Spleen (tissue), 11 donors: ENCODE measurements around the gene PLA2G2F. TPM values are rescaled to one million over a fixed set of nuclear protein-coding genes. Genes with fewer than 3 reads are reported as not detected.

Experiments
- DNase-seq: peaks from one replicate; pipeline ENCODE4 v3.0.0-alpha.2; 2020
- H3K27ac ChIP-seq, 8 donors: fragments of 200-600 bp; sonication (generic) in 7 of 8; 1 replicate in 4 of 8; 2 replicates in 4 of 8; pipeline versions ENCODE4 v1.5.0 to v1.8.0; 2016 to 2021; ENCODE audit warnings: inconsistent platforms in 4 of 8, mild to moderate bottlenecking in 4 of 8, moderate library complexity in 1 of 8
- H3K27me3 ChIP-seq, 7 donors: fragments of 200-600 bp; sonication (generic) in 6 of 7; replicated peaks in 1 of 7; 1 replicate in 4 of 7; 2 replicates in 3 of 7; pipeline versions ENCODE4 v1.5.0 to v1.8.0; 2016 to 2021; ENCODE audit warnings: inconsistent platforms in 3 of 7, mild to moderate bottlenecking in 1 of 7
- H3K36me3 ChIP-seq, 6 donors: fragments of 200-600 bp; sonication (generic) in 5 of 6; 1 replicate in 4 of 6; 2 replicates in 2 of 6; pipeline versions ENCODE4 v1.5.0 to v1.8.0; 2016 to 2021; ENCODE audit warnings: inconsistent platforms in 2 of 6
- H3K4me1 ChIP-seq, 6 donors: fragments of 200-600 bp; sonication (generic) in 5 of 6; 1 replicate in 3 of 6; 2 replicates in 3 of 6; pipeline versions ENCODE4 v1.5.0 to v1.8.0; 2016 to 2021; ENCODE audit warnings: inconsistent platforms in 3 of 6
- H3K4me3 ChIP-seq, 8 donors: fragments of 200-600 bp; sonication (generic) in 7 of 8; 1 replicate in 4 of 8; 2 replicates in 4 of 8; pipeline versions ENCODE4 v1.5.0 to v1.8.0; 2016 to 2021; ENCODE audit warnings: inconsistent platforms in 4 of 8, mild to moderate bottlenecking in 4 of 8, moderate library complexity in 2 of 8
- H3K9me3 ChIP-seq, 8 donors: fragments of 200-600 bp; sonication (generic) in 7 of 8; 1 replicate in 4 of 8; 2 replicates in 4 of 8; pipeline versions ENCODE4 v1.5.0 to v1.8.0; 2016 to 2021; ENCODE audit warnings: inconsistent platforms in 4 of 8
- POLR2A ChIP-seq, 3 donors: fragments of 450-650 bp; IDR thresholded peaks; one replicate each; pipeline ENCODE4 v1.5.1; 2017; ENCODE audit warnings: antibody characterized with exemption in 3 of 3, mild to moderate bottlenecking in 1 of 3
- POLR2AphosphoS5 ChIP-seq, 3 donors: sonication (generic); formaldehyde crosslinking; IDR thresholded peaks; one replicate each; pipeline ENCODE4 v1.5.1; 2017; ENCODE audit warnings: antibody characterized with exemption in 3 of 3
- WGBS, 5 donors: extraction: QIAGEN DNeasy Blood & Tissue Kit in 3 of 5; methylation state at CpG; one replicate each; pipeline versions ENCODE4 v1.1.5 to v1.1.7; 2013 to 2018; 5-methylcytosine and 5-hydroxymethylcytosine counted together
- intact Hi-C: fragments of 100-400 bp; cut with DNase I; formaldehyde crosslinking; loops from one replicate; pipeline ENCODE4 v1.15.0; 2023; ENCODE audit warnings: low total_unique reads
- polyA plus RNA-seq, 3 donors: library from polyadenylated mRNA; stranded (reverse); fragments of 200-250 nt; gene quantifications; one replicate each; pipeline ENCODE4 v1.2.1, GENCODE V29; 2013
- total RNA-seq, 7 donors: library from RNA; depleted of rRNA in 3 of 7; stranded (reverse); fragments of >200 nt in 3 of 7; fragmentation: NEBNext Ultra II Directional in 4 of 7; extraction: Animal tissue kit (Norgen Biotek cat#: 25700) in 4 of 7; gene quantifications; one replicate each; pipeline versions ENCODE4 v1.1.0 to v1.2.1, GENCODE V29; 2016 to 2021
- TF ChIP-seq, protein P1 (sequence below), 11 experiments: fragments of 200-600 bp in 7 of 11; fragments of 450-650 bp in 4 of 11; sonication (generic) in 4 of 11; IDR thresholded peaks in 8 of 11; conservative IDR thresholded peaks in 3 of 11; 1 replicate in 7 of 11; 2 replicates in 4 of 11; pipeline versions ENCODE4 v1.4.0 to v1.8.0; 2016 to 2021; ENCODE audit warnings: antibody characterized with exemption in 11 of 11, inconsistent platforms in 4 of 11, mild to moderate bottlenecking in 1 of 11
- donor health status: healthy with polysubstance abuse.
- donor health status: DM: no; HTN: no; CAD: no; lungs with moderate emphysema.
- donor health status: DM: no; HTN: no; CAD: no.
- donor health status: Bipolar disorder and iron deficiency.
- donor health status: healthy.
- donor health status: DM: no; HTN: no; CAD: no.
- donor health status: DM: yes; HTN: yes; CAD: no.

The PLA2G2F gene
- total and polyA plus RNA-seq, 10 donors: not detected

DNA sequence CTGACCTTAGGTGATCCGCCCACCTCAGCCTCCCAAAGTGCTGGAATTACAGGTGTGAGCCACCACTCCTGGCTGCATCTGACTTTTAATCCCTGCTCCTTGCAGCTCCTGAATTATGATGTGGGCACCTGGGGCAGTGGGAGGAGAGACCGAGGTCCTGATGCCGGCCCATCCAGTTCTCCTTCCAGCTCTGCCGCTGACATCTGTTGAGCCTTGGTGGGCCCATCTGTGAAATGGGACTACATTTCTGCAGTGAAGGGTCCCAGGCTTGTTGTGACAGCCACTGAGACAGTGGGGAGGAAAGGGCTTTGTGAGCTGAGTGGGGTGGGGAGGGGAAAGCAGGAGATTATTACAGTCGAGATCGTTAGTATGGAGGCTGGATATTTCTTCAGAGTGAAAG lies 11.8 kb downstream of the PLA2G2F start:
- Histone ChIP-seq H3K36me3 (no peaks in the 10 kb centered on the region), H3K27ac (no peak overlapping the region), H3K4me3 (no peak overlapping the region), H3K27me3 (no peaks in the 10 kb centered on the region), H3K4me1 (peaks cover 3 to 45% (median 30%) of the 10 kb centered on the region in 6 donors), H3K9me3 (no peaks in the 10 kb centered on the region)
- TF ChIP-seq POLR2A (IDR thresholded peaks at IDR 0.05) (no peak), POLR2AphosphoS5 (IDR thresholded peaks at IDR 0.05) (no peak)
- intact Hi-C loops: loop anchor here (5.0 kb wide), 2 partner anchors 49 to 179 kb away; no protein-coding TSS in a partner anchor
- WGBS, 5 donors: 80 to 92% (median 83%) methylated on average over 6 of the region's 6 CpGs
- DNase-seq: no peak

GRCh38 chr1:20151906-20152598 lies 12.9 kb downstream of the PLA2G2F start:
- H3K4me1 ChIP-seq: peaks cover 3 to 45% (median 30%) of the 10 kb centered on the region in 6 donors
- H3K27me3 ChIP-seq: no peaks in the 10 kb centered on the region
- TF ChIP-seq POLR2AphosphoS5 (IDR thresholded peaks at IDR 0.05): peak; percentile 21 to 55 (median 44)
- TF ChIP-seq, protein P1, sequence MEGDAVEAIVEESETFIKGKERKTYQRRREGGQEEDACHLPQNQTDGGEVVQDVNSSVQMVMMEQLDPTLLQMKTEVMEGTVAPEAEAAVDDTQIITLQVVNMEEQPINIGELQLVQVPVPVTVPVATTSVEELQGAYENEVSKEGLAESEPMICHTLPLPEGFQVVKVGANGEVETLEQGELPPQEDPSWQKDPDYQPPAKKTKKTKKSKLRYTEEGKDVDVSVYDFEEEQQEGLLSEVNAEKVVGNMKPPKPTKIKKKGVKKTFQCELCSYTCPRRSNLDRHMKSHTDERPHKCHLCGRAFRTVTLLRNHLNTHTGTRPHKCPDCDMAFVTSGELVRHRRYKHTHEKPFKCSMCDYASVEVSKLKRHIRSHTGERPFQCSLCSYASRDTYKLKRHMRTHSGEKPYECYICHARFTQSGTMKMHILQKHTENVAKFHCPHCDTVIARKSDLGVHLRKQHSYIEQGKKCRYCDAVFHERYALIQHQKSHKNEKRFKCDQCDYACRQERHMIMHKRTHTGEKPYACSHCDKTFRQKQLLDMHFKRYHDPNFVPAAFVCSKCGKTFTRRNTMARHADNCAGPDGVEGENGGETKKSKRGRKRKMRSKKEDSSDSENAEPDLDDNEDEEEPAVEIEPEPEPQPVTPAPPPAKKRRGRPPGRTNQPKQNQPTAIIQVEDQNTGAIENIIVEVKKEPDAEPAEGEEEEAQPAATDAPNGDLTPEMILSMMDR (IDR thresholded peaks at IDR 0.05 in 8 of 11, conservative IDR thresholded peaks at IDR 0.05 in 3 of 11): peak; percentile 89 to 97 (median 95)
- TF ChIP-seq POLR2A (IDR thresholded peaks at IDR 0.05): no peak
- WGBS, 5 donors: 0 to 10% (median 7%) methylated on average over 16 to 29 of the region's 29 CpGs
- H3K27ac ChIP-seq: peak overlapping the region in 6 of 8 donors; percentile 64 to 79 (median 70)
- peaks cover 0 to 2% (median 0%) of the 10 kb centered on the region in 8 donors for H3K9me3 ChIP-seq
- H3K36me3 ChIP-seq: no peaks in the 10 kb centered on the region
- H3K4me3 ChIP-seq: peak overlapping the region in 7 of 8 donors; percentile 25 to 65 (median 36)
- intact Hi-C loops: loop anchor here (5.0 kb wide), 2 partner anchors 50 to 180 kb away; no protein-coding TSS in a partner anchor
- peak; percentile 94 for DNase-seq

DNA sequence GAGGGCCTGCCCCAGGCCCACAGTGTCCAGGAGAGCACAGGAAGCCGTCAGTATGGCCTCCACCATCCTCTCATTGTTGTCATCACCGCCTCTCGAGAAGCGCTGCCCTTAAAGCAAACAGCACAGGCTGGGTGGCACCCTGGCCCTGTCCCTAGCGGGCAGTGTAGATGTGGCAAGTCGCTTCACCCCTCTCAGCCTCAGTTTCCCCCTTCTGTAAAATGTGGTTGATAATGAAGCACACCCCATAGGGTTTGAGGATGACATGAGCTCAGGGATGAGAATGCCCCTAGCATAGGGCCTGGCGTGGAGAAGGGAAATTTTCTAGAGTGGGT lies 13.4 kb downstream of the PLA2G2F start:
- 50 to 87% (median 55%) methylated on average over 2 to 7 of the region's 7 CpGs for WGBS, 5 donors
- Histone ChIP-seq H3K4me3 (peak overlapping the region in 4 of 8 donors; percentile 33 to 65 (median 36)), H3K27me3 (no peaks in the 10 kb centered on the region), H3K36me3 (no peaks in the 10 kb centered on the region), H3K4me1 (peaks cover 3 to 45% (median 30%) of the 10 kb centered on the region in 6 donors), H3K9me3 (peaks cover 0 to 8% (median 4%) of the 10 kb centered on the region in 8 donors), H3K27ac (peak overlapping the region; percentile 36 to 79 (median 68))
- TF ChIP-seq POLR2AphosphoS5 (IDR thresholded peaks at IDR 0.05): no peak
- TF ChIP-seq, protein P1 (IDR thresholded peaks at IDR 0.05 in 8 of 11, conservative IDR thresholded peaks at IDR 0.05 in 3 of 11): peak in 6 of 11 experiments; percentile 3 to 68 (median 48)
- intact Hi-C loops: loop anchor here (5.0 kb wide), 2 partner anchors 50 to 180 kb away; no protein-coding TSS in a partner anchor
- no peak for DNase-seq

GRCh38 chr1:20153000-20153418 lies 13.9 kb downstream of the PLA2G2F start:
- H3K27ac ChIP-seq: peak overlapping the region; percentile 36 to 79 (median 68)
- intact Hi-C loops: loop anchor here (5.0 kb wide), 2 partner anchors 51 to 181 kb away; no protein-coding TSS in a partner anchor
- TF ChIP-seq POLR2AphosphoS5 (IDR thresholded peaks at IDR 0.05): peak; percentile 37 to 74 (median 51)
- no peak for TF ChIP-seq POLR2A (IDR thresholded peaks at IDR 0.05)
- TF ChIP-seq, protein P1 (IDR thresholded peaks at IDR 0.05 in 8 of 11, conservative IDR thresholded peaks at IDR 0.05 in 3 of 11): peak in 1 of 11 experiments; percentile 2

More at GRCh38 chr1:20153000-20153418, 13.9 kb downstream of the PLA2G2F start:
- Histone ChIP-seq H3K36me3 (no peaks in the 10 kb centered on the region), H3K4me1 (peaks cover 3 to 45% (median 30%) of the 10 kb centered on the region in 6 donors), H3K9me3 (peaks cover 0 to 12% (median 8%) of the 10 kb centered on the region in 8 donors), H3K27me3 (no peaks in the 10 kb centered on the region), H3K4me3 (no peak overlapping the region)
- DNase-seq: no peak
- WGBS, 5 donors: 21 to 51% (median 36%) methylated on average over 6 of the region's 6 CpGs
